Mesodermal cell (in vitro differentiated cells): Measurements from ENCODE around the gene CNBD2.
"Not testable (repeated sequence)": the region's sequence is repeated elsewhere in the genome, so short reads cannot be mapped to it uniquely, and the experiment has no call there.

ENCODE experiments used
- H3K27ac ChIP-seq: 2 replicates; pipeline ENCODE4 v1.7.0; 2013; ENCODE audit warnings: mild to moderate bottlenecking, low read depth, low read length, moderate library complexity; ENCODE audit not compliant: severe bottlenecking
- H3K36me3 ChIP-seq: 2 replicates; pipeline ENCODE4 v1.7.1; 2013; ENCODE audit warnings: mild to moderate bottlenecking, low read length, moderate library complexity; ENCODE audit not compliant: control insufficient read depth, insufficient read depth
- H3K4me1 ChIP-seq: one replicate; pipeline ENCODE4 v1.7.1; 2013; ENCODE audit warnings: mild to moderate bottlenecking, low read length; ENCODE audit not compliant: insufficient read depth, control insufficient read depth, poor library complexity, severe bottlenecking
- H3K4me3 ChIP-seq: 2 replicates; pipeline ENCODE4 v1.7.0; 2013; ENCODE audit warnings: low read length, control low read depth, mild to moderate bottlenecking; ENCODE audit not compliant: insufficient read depth, poor library complexity, severe bottlenecking; ENCODE audit errors: extremely low read depth
- H3K9me3 ChIP-seq: 2 replicates; pipeline ENCODE4 v1.7.1; 2013; ENCODE audit warnings: mild to moderate bottlenecking, low read length, moderate library complexity; ENCODE audit not compliant: control insufficient read depth
- WGBS, 2 experiments: methylation state at CpG; one replicate each; pipeline ENCODE4 v1.1.5; 2013; ENCODE audit warnings: missing lambda C conversion rate in 2 of 2; ENCODE audit not compliant: insufficient coverage in 2 of 2; 5-methylcytosine and 5-hydroxymethylcytosine counted together

The CNBD2 gene

DNA sequence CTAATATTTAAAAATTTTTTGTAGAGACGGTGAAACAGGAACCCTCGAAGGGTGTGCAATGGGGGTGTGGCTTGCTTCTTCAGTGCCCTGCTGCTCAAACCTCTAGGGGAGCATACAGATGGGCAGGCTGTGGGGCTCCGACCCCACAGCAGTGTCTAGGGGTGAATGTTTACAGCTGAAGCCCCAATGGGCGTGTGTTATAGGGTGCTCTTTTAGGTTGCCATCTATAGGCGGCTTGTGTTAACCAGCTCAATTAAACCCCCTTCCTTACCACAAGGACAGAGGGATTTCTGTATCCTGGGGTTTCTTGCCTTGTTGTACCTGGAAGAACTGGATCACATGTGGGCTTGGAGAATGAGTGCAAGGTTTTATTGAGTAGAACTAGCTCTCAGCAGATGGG, 109.4 kb downstream of the CNBD2 start:
- 80 to 100% methylated on average over 1 to 2 of the region's 5 CpGs for WGBS, 2 experiments
- not testable (repeated sequence) for H3K36me3 ChIP-seq, H3K4me1 ChIP-seq, H3K4me3 ChIP-seq, H3K9me3 ChIP-seq, H3K27ac ChIP-seq

DNA sequence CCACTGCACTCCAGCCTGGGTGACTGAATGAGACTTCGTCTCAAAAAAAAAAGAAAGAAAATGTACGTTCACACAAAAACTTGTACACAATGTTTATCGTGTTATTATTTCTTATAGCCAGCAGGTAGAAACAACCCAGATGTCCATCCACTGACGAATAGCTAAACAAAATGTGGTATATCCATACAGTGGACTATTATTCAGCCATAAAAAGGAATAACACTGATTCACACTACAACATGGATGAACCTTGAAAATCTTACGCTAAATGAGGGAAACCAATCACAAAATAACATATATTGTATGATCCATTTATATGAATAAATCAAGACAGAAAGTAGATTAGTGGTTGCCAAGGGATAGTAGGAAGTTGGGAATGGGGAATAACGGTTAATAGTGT, 111.1 kb downstream of the CNBD2 start:
- no peak overlapping the region for H3K27ac ChIP-seq
- WGBS, 2 experiments: 94 to 100% methylated on average over 2 to 3 of the region's 6 CpGs
- H3K36me3 ChIP-seq: no peaks in the 10 kb centered on the region
- H3K9me3 ChIP-seq: peaks cover 5% of the 10 kb centered on the region
- H3K4me3 ChIP-seq: no peak overlapping the region
- H3K4me1 ChIP-seq: peaks cover 8% of the 10 kb centered on the region

DNA sequence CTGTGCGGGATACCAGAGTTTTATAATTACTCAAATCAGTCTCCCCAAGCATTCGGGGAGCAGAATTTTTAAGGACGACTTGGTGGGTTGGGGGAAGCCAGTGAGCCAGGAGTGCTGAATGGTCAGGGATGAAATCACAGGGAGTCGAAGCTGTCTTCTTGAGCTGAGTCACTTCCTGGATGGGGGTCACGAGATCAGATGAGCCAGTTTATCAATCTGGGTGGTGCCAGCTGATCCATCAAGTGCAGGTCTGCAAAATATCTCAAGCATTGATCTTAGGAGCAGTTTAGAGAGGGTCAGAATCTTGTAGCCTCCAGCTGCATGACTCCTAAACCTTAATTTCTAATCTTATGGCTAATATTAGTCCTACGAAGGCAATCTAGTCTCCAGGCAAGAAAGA, 111.6 kb downstream of the CNBD2 start:
- WGBS, 2 experiments: 83 to 90% methylated on average over 4 to 5 of the region's 6 CpGs
- H3K4me3 ChIP-seq, H3K9me3 ChIP-seq, H3K27ac ChIP-seq, H3K36me3 ChIP-seq: not testable (repeated sequence)
- peaks cover 11% of the 10 kb centered on the region for H3K4me1 ChIP-seq
